ENCODE data around the gene GDPD2.
A peak's percentile ranks its signal among the peaks of the same experiment; 100 is the strongest.

Gene GDPD2

GRCh38 chrX:70437011-70437410, 13.9 kb downstream of the GDPD2 start:
- Histone ChIP-seq H3K27me3 (replicated peaks in 2 of 5; ENCODE audit: control insufficient read depth in 4 of 5, insufficient read depth in 5 of 5, low read length in 4 of 5) (peaks cover 0 to 18% (median 5%) of the 10 kb centered on the region in 5 experiments), H3K9me3 (ENCODE audit: control extremely low read depth in 1 of 5, control insufficient read depth in 4 of 5, insufficient read depth in 2 of 5, low read depth in 1 of 5, low read length in 4 of 5) (no peaks in the 10 kb centered on the region), H3K36me3 (ENCODE audit: control insufficient read depth in 4 of 4, insufficient read depth in 4 of 4, low read length in 3 of 4) (no peaks in the 10 kb centered on the region), H3K4me1 (ENCODE audit: control extremely low read depth in 1 of 4, control insufficient read depth in 4 of 4, insufficient read depth in 4 of 4, low read length in 3 of 4) (peaks cover 0 to 26% (median 20%) of the 10 kb centered on the region in 4 experiments), H3K4me3 (ENCODE audit: control insufficient read depth in 1 of 7, extremely low read depth in 1 of 7, insufficient read depth in 4 of 7, low read depth in 2 of 7, low read length in 6 of 7) (no peak overlapping the region), H3K27ac (ENCODE audit: insufficient read depth in 1 of 2, low read depth in 1 of 2, low read length in 2 of 2, poor library complexity in 1 of 2, severe bottlenecking in 2 of 2) (no peak overlapping the region)
- 57% methylated on average over 1 of the region's 2 CpGs for WGBS (ENCODE audit: insufficient coverage)
- no peak for DNase-seq
- CTCF ChIA-PET, result interaction anchor here (1.5 to 2.1 kb wide), 2 partner anchors 18 to 117 kb away, joined by 3 to 8 read pairs; no protein-coding TSS in a partner anchor
- POLR2A ChIA-PET, result no interaction called here

DNA sequence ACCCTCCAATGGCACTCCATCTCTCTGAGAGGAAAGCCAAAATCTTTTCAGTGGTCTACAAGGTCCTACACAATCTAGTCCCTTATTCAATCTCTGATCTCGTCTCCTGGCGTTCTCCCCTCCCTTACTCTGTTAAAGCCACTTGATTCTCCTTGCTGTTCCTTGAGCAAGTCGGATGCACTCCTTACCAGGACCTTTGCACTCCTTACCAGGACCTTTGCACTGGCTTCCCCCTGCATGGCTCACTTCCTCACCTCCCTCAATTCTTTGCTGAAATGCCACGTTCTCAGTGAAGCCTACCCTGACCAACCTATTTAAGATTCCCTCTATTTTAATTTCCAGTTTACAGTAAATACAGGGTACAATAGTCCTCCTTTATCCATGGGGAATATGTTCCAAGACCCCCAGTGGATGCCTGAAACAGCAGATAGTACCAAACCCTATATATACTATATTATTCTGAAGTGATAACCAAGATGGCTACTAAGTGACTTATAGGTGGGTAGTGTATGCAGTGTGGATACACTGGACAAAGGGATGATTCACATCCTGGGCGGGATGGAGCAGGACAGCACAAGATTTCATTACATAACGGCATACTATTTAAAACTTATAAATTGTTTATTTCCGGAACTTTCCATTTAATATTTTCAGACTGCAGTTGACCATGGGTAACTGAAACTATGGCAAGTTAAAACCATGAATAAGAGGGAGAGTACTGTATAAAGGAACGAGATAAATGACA, 15.0 kb downstream of the GDPD2 start:
- no peak overlapping the region for H3K4me3 ChIP-seq (ENCODE audit: control insufficient read depth in 1 of 7, extremely low read depth in 1 of 7, insufficient read depth in 4 of 7, low read depth in 2 of 7, low read length in 6 of 7)
- DNase-seq, result no peak
- WGBS (ENCODE audit: insufficient coverage), result 92% methylated on average over 4 of the region's 8 CpGs
- POLR2A ChIA-PET, result no interaction called here
- no peaks in the 10 kb centered on the region for H3K9me3 ChIP-seq (ENCODE audit: control extremely low read depth in 1 of 5, control insufficient read depth in 4 of 5, insufficient read depth in 2 of 5, low read depth in 1 of 5, low read length in 4 of 5)
- H3K36me3 ChIP-seq (ENCODE audit: control insufficient read depth in 4 of 4, insufficient read depth in 4 of 4, low read length in 3 of 4), result no peaks in the 10 kb centered on the region
- no peak overlapping the region for H3K27ac ChIP-seq (ENCODE audit: insufficient read depth in 1 of 2, low read depth in 1 of 2, low read length in 2 of 2, poor library complexity in 1 of 2, severe bottlenecking in 2 of 2)
- CTCF ChIA-PET, result interaction anchor here (1.5 kb wide), 1 partner anchor 116 kb away, joined by 3 read pairs; no protein-coding TSS in a partner anchor
- peaks cover 0 to 26% (median 20%) of the 10 kb centered on the region in 4 experiments for H3K4me1 ChIP-seq (ENCODE audit: control extremely low read depth in 1 of 4, control insufficient read depth in 4 of 4, insufficient read depth in 4 of 4, low read length in 3 of 4)
- H3K27me3 ChIP-seq (replicated peaks in 2 of 5; ENCODE audit: control insufficient read depth in 4 of 5, insufficient read depth in 5 of 5, low read length in 4 of 5), result peaks cover 1 to 22% (median 5%) of the 10 kb centered on the region in 5 experiments

DNA sequence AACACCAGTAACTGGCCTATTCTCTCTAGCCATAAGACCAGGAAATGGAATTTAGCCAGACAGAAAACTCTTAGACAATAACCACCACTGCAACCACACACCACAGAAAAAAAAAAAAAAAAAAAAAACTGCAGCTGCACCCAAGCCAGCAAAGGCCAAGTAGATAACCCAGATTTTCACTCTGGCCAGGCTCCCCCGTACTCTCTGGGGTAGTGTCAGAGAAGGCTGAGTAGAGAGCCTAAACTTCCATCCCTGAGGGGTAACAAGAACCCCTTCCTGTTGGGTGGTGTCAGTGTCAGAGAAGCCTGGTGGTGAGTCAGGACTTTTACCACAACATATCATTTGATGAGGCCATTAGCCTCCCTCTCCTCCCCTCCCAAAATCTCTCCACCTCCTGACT, 15.9 kb downstream of the GDPD2 start:
- peak in 2 of 3 donors; percentile 58 to 65 for DNase-seq
- CTCF ChIA-PET, result no interaction called here

DNA sequence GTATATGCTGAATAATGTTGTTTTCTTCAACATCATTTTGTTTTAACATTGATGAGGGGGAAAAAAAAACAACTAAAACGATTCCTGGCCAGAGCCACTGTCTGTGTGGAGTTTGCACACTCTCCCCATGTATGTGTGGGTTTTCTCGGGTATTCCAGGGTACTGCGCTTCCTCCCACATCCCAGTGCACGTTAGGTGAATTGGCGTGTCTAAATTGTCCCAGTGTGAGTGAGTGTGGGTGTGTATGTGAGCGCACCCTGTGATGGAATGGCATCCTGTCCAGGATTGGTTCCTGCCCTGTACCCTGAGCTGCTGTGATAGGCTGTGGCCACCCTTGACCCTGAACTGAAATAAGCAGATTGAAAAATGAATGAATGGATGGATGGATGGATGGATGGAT, 19.1 kb downstream of the GDPD2 start:
- H3K36me3 ChIP-seq (ENCODE audit: control insufficient read depth in 4 of 4, insufficient read depth in 4 of 4, low read length in 3 of 4), result no peaks in the 10 kb centered on the region
- DNase-seq, result no peak
- no peaks in the 10 kb centered on the region for H3K9me3 ChIP-seq (ENCODE audit: control extremely low read depth in 1 of 5, control insufficient read depth in 4 of 5, insufficient read depth in 2 of 5, low read depth in 1 of 5, low read length in 4 of 5)
- H3K4me3 ChIP-seq (ENCODE audit: control insufficient read depth in 1 of 7, extremely low read depth in 1 of 7, insufficient read depth in 4 of 7, low read depth in 2 of 7, low read length in 6 of 7), result no peak overlapping the region
- H3K27me3 ChIP-seq (replicated peaks in 2 of 5; ENCODE audit: control insufficient read depth in 4 of 5, insufficient read depth in 5 of 5, low read length in 4 of 5), result peaks cover 1 to 53% (median 11%) of the 10 kb centered on the region in 5 experiments
- CTCF ChIA-PET, result interaction anchor here (0.9 to 1.1 kb wide), 3 partner anchors 8 to 111 kb away, joined by 4 to 5 read pairs (median 4); no protein-coding TSS in a partner anchor
- no peak overlapping the region for H3K27ac ChIP-seq (ENCODE audit: insufficient read depth in 1 of 2, low read depth in 1 of 2, low read length in 2 of 2, poor library complexity in 1 of 2, severe bottlenecking in 2 of 2)
- POLR2A ChIA-PET, result no interaction called here
- H3K4me1 ChIP-seq (ENCODE audit: control extremely low read depth in 1 of 4, control insufficient read depth in 4 of 4, insufficient read depth in 4 of 4, low read length in 3 of 4), result peaks cover 0 to 14% (median 7%) of the 10 kb centered on the region in 4 experiments
- 78% methylated on average over 6 of the region's 6 CpGs for WGBS (ENCODE audit: insufficient coverage)

More for the DNA sequence above, 15.9 kb downstream of the GDPD2 start:
- Histone ChIP-seq H3K4me1 (ENCODE audit: control extremely low read depth in 1 of 4, control insufficient read depth in 4 of 4, insufficient read depth in 4 of 4, low read length in 3 of 4) (peaks cover 0 to 25% (median 15%) of the 10 kb centered on the region in 4 experiments), H3K36me3 (ENCODE audit: control insufficient read depth in 4 of 4, insufficient read depth in 4 of 4, low read length in 3 of 4) (no peaks in the 10 kb centered on the region), H3K27ac (ENCODE audit: insufficient read depth in 1 of 2, low read depth in 1 of 2, low read length in 2 of 2, poor library complexity in 1 of 2, severe bottlenecking in 2 of 2) (no peak overlapping the region), H3K27me3 (replicated peaks in 2 of 5; ENCODE audit: control insufficient read depth in 4 of 5, insufficient read depth in 5 of 5, low read length in 4 of 5) (peaks cover 1 to 30% (median 5%) of the 10 kb centered on the region in 5 experiments), H3K9me3 (ENCODE audit: control extremely low read depth in 1 of 5, control insufficient read depth in 4 of 5, insufficient read depth in 2 of 5, low read depth in 1 of 5, low read length in 4 of 5) (no peaks in the 10 kb centered on the region), H3K4me3 (ENCODE audit: control insufficient read depth in 1 of 7, extremely low read depth in 1 of 7, insufficient read depth in 4 of 7, low read depth in 2 of 7, low read length in 6 of 7) (no peak overlapping the region)
- POLR2A ChIA-PET, result no interaction called here
- 43% methylated on average over 1 of the region's 1 CpG for WGBS (ENCODE audit: insufficient coverage)

GRCh38 chrX:70444326-70444945, 21.3 kb downstream of the GDPD2 start, which contains the start of gene DLG3:
Gene DLG3, plus strand, starts transcription at chrX:70444835. Its CDS starts 367 bp downstream, at chrX:70445202.
- H3K4me1 ChIP-seq (ENCODE audit: control extremely low read depth in 1 of 4, control insufficient read depth in 4 of 4, insufficient read depth in 4 of 4, low read length in 3 of 4), result peaks cover 0 to 6% (median 1%) of the 10 kb centered on the region in 4 experiments
- peak within 1 kb of the TSS in 3 of 7 experiments; percentile 24 to 45 (median 36) for H3K4me3 ChIP-seq (ENCODE audit: control insufficient read depth in 1 of 7, extremely low read depth in 1 of 7, insufficient read depth in 4 of 7, low read depth in 2 of 7, low read length in 6 of 7)
- WGBS (ENCODE audit: insufficient coverage), result 20% methylated on average over 17 of the region's 21 CpGs
- DNase-seq, result no peak
- H3K36me3 ChIP-seq (ENCODE audit: control insufficient read depth in 4 of 4, insufficient read depth in 4 of 4, low read length in 3 of 4), result no peaks in the 10 kb centered on the region
- no peaks in the 10 kb centered on the region for H3K9me3 ChIP-seq (ENCODE audit: control extremely low read depth in 1 of 5, control insufficient read depth in 4 of 5, insufficient read depth in 2 of 5, low read depth in 1 of 5, low read length in 4 of 5)
- H3K27me3 ChIP-seq (replicated peaks in 2 of 5; ENCODE audit: control insufficient read depth in 4 of 5, insufficient read depth in 5 of 5, low read length in 4 of 5), result peaks cover 1 to 58% (median 11%) of the 10 kb centered on the region in 5 experiments
- ChIA-PET CTCF (interaction anchor here (1.2 to 3.0 kb wide), 2 partner anchors 9 to 12 kb away, joined by 3 to 12 read pairs; no protein-coding TSS in a partner anchor), POLR2A (no interaction called here)
- H3K27ac ChIP-seq (ENCODE audit: insufficient read depth in 1 of 2, low read depth in 1 of 2, low read length in 2 of 2, poor library complexity in 1 of 2, severe bottlenecking in 2 of 2), result no peak within 1 kb of the TSS

DNA sequence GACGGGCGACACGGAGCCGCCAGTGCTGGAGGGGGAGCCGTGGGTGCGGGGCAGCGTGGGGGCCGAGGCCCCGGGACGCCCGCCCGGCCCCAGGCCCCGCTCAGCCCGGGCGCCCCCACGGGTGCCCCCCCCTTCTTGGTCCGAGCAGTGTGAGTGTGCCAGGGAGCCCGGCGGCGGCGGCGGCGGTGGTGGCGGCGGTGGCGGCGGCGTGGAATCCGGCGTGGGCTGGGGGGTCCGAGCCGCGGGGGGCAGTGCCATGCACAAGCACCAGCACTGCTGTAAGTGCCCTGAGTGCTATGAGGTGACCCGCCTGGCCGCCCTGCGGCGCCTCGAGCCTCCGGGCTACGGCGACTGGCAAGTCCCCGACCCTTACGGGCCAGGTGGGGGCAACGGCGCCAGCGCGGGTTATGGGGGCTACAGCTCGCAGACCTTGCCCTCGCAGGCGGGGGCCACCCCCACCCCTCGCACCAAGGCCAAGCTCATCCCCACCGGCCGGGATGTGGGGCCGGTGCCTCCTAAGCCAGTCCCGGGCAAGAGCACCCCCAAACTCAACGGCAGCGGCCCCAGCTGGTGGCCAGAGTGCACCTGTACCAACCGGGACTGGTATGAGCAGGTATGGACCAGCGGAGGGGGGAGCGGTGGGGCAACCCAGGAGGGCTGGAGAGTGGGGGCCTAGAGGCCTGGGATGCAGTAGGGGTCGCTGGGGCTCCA, 22.0 kb downstream of the GDPD2 start:
- 41% methylated on average over 28 of the region's 61 CpGs for WGBS (ENCODE audit: insufficient coverage)
- DNase-seq, result no peak
- POLR2A ChIA-PET, result no interaction called here

More for the DNA sequence above, 22.0 kb downstream of the GDPD2 start:
- CTCF ChIA-PET, result interaction anchor here (1.2 to 3.0 kb wide), 2 partner anchors 10 to 12 kb away, joined by 3 to 12 read pairs; no protein-coding TSS in a partner anchor
- H3K4me1 ChIP-seq (ENCODE audit: control extremely low read depth in 1 of 4, control insufficient read depth in 4 of 4, insufficient read depth in 4 of 4, low read length in 3 of 4), result peaks cover 0 to 6% (median 1%) of the 10 kb centered on the region in 4 experiments
- no peaks in the 10 kb centered on the region for H3K9me3 ChIP-seq (ENCODE audit: control extremely low read depth in 1 of 5, control insufficient read depth in 4 of 5, insufficient read depth in 2 of 5, low read depth in 1 of 5, low read length in 4 of 5)
- no peaks in the 10 kb centered on the region for H3K36me3 ChIP-seq (ENCODE audit: control insufficient read depth in 4 of 4, insufficient read depth in 4 of 4, low read length in 3 of 4)
- H3K27me3 ChIP-seq (replicated peaks in 2 of 5; ENCODE audit: control insufficient read depth in 4 of 5, insufficient read depth in 5 of 5, low read length in 4 of 5), result peaks cover 1 to 58% (median 11%) of the 10 kb centered on the region in 5 experiments
- H3K4me3 ChIP-seq (ENCODE audit: control insufficient read depth in 1 of 7, extremely low read depth in 1 of 7, insufficient read depth in 4 of 7, low read depth in 2 of 7, low read length in 6 of 7), result peak overlapping the region in 3 of 7 experiments; percentile 24 to 45 (median 36)
- H3K27ac ChIP-seq (ENCODE audit: insufficient read depth in 1 of 2, low read depth in 1 of 2, low read length in 2 of 2, poor library complexity in 1 of 2, severe bottlenecking in 2 of 2), result no peak overlapping the region
